HG03575 (cell line): ENCODE data around the gene GPBP1.

Experiments used
- ATAC-seq: cut with Tn5 transposase; IDR thresholded peaks from one replicate; pipeline ENCODE4 v1.9.1; 2021; ENCODE audit not compliant: unreplicated experiment, insufficient number of reproducible peaks, low FRiP score; ENCODE audit errors: extremely low read depth

Gene GPBP1

GRCh38 chr5:57202811-57203210 is 29.0 kb downstream of the GPBP1 start:
- no peak for ATAC-seq

- ATAC-seq: no peak
Measured at GRCh38 chr5:57207007-57207653, 33.3 kb downstream of the GPBP1 start.

GRCh38 chr5:57207681-57208080 is 33.8 kb downstream of the GPBP1 start:
- no peak for ATAC-seq

DNA sequence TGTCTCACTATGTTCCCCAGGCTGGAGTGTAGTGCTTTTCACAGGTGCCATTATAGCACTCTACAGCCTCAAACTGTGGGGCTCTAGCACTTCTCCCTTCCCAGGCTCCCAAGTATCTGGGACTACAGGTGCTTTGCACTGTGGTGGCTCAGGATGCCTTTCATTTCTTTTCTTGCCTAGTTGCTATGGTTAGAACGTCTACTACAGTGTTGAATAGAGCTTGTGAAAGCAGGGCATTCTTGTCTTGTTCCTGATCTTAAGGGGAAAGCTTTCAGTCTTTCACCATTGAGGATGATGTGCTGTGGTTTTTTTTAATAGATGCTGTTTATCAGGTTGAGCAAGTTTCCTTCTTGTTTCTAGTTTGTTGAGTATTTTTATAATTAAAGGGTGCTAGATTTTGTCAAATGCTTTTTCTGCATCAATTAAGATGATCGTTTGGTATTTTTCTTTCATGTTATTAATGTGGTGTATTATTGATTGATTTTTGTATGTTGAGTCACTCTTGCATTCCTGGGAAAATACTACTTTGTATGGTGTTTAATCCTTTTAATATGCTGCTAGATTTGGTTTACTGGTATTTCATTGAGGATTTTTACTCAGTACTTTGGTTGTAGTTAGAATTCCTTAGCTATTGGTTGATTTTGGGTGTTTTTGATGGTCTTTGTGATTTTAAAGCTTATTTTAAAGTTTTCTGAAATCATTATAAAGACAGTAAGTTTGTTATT is 35.6 kb downstream of the GPBP1 start:
- ATAC-seq: no peak

DNA sequence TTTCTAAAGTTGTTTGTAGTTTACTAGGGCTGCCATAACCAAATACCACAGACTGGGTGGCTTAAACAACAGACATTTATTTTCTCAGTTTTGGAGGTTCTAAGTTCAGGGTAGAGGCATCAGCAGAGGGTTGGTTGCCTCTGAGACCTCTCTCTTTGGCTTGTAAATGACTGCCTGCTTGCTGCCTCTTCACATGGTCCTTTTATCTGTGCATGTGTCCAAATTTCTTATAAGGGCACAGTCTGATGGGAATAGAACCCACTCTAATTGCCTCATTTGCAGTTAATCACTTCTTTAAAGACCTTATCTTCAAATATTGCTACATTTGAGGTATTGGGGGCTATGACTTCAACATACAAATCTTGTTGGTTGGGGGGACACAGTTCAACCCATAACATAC is 36.8 kb downstream of the GPBP1 start:
- no peak for ATAC-seq

DNA sequence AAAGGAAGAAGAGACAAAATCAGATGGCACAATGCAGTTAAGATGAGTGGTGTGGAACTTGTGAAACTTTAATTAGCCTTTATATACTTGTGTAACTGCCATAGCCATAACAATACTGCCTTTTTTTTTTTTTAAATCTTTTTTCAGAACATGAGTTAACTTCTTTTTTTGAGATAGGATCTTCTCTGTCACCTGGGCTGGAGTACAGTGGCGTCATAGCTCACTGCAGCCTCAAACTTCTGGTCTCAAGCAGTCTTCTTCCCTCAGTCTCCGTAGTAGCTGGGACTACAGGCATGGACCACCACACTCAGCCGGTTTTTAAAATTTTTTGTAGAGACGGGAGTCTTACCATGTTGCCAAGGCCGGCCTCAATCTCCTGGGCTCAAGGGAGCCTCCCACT is 37.2 kb downstream of the GPBP1 start:
- no peak for ATAC-seq

DNA sequence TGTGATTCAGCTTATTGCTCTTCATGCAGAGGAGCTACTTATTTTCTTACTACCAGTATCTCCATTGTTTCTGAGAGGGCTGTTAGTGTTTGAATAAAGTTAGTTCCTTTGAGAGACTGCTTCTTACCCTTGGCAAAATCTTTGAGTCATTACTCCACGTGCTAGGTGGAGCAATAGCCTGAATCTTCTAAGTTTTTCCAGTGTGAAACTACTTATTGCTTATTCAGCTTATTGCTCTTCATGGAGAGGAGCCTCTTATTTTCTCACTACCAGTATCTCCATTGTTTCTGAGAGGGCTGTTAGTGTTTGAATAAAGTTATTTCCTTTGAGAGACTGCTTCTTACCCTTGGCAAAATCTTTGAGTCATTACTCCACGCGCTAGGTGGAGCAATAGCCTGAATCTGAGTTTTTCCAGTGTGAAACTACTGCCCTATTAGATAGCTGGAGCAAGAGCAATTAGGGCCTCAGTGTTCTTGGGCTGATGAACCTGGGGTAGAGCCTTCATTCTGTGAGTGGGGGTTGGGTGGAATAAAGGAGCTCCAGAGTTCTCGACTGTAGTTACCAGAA is 41.9 kb downstream of the GPBP1 start:
- no peak for ATAC-seq

DNA sequence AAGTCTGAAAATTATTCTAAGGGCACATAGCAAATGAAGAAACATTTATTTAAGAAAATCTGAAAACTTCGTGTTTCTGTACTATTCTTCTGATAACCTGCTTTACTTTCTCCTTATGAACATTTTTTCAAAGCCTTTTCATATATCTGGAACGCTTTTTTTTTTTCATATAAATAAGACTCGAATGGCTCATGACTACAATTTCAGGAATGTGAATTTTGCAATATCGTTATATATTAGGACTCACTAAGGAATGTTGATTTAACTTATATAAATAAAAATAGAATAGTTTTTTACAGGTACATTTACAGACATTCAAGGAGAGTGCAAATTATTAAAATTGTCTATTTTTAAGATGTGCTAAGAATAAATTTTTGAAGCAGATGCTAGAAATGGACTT is 42.9 kb downstream of the GPBP1 start:
- ATAC-seq: no peak

DNA sequence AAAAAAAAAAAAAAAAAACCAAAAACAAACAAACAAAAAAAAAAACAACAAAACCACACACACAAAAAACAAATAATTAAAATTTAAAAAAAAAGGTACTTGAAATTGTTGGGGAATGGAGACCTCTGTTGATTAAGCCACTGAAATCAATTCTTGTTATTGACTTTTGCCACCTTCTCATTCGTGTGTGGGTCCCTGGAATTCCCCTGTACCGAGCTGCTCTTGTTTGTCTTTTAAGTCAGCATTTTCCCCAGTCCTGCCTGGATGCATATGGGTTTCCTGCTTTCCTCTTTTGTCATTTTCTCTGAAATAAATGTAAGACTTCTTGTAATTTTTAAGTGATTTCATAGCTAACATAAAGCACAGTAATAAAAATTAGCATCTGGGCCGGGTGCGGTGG is 45.5 kb downstream of the GPBP1 start:
- ATAC-seq: no peak

DNA sequence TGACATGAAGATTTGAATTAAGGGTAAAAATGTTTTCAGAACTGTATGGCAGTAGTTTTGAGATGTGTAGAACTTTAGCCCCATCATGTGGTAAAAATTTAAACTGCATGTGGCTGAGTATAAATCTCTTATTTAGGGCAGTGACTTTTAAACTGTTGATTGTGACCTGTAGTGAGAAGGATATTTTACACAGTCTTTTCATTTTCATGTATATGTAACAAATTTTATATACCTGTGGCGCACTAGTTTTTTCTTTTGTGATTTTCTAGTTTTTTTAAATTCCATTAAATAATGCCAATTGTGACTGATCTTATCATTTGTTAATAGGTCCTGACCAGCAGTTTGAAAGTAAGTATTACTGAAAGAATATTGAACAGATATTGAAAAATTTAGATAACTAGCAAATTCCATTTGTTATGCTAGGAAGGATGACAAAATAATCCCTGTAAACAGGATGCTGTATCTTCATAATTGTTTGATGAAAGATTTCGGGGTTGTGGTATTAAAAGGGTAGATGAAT is 47.2 kb downstream of the GPBP1 start:
- ATAC-seq: no peak

DNA sequence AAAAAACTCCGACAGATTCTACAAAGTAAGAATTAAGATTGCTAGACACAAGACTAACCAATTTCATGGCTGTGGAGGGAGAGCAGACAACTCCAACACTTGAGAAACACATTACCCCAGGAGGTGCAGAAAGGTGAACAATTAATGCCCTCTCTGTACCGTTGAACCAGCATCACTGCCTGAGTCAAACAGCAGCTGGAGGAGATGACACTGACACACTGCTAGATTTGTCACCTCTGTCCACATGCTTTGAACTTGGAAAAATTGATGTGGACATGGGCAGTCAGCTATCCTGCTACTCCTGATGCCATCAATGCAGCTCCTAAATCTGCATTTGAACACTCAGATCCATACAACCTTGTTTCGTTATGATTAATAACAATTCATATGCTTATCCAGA is 51.7 kb downstream of the GPBP1 start:
- ATAC-seq: no peak

- no peak for ATAC-seq
Measured at GRCh38 chr5:57229313-57229712, 55.5 kb downstream of the GPBP1 start.

- no peak for ATAC-seq
Measured at GRCh38 chr5:57231607-57232006, 57.7 kb downstream of the GPBP1 start.

GRCh38 chr5:57232293-57233033 is 58.6 kb downstream of the GPBP1 start:
- no peak for ATAC-seq

- ATAC-seq: peak; percentile 68
Measured at GRCh38 chr5:57243286-57244137, 69.7 kb downstream of the GPBP1 start.

DNA sequence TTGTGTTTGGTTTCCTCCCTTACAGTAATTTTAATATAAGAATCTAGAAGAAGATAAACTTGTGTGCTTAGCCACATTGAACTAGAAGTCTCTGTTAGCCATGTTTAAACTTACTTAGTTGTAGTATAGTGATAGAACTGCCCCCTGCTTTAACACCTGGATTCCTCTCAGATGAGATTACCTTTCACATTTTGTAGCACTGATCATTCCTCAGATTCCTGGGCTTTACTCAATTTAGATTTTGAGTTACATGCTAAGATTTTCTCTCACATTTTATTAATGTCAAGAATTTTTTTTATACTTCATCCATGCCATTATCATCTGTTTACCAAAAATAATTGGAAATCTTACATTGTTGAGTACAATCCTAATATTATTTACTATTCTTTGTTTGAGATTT is 70.5 kb downstream of the GPBP1 start:
- no peak for ATAC-seq

DNA sequence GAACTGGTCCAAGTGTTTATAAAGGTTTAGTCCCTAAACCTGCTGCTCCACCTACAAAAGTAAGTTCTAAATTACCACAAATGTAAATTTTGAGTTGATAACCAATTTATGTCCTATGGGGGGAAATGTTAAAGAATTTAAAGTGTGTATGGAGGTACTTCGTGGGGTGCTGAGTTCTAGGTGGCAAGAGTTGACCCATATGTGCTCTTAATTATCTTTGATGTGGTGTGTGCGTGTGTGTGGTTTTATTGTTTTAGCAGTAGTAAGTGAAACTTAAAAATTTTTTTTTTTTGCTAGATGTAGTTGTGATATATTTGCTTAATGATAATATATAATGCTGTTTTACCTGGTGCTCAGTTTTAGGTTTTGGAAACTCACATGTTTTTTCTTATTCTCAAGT is 72.6 kb downstream of the GPBP1 start:
- ATAC-seq: no peak

GRCh38 chr5:57247765-57248164 is 73.9 kb downstream of the GPBP1 start:
- no peak for ATAC-seq
